HCEC 1CT (cell line): ENCODE measurements around the gene TNRC6B.

Experiments
- DNase-seq: peaks from one replicate; pipeline ENCODE4 v3.0.0-alpha.2; 2017

Gene TNRC6B

GRCh38 chr22:40329466-40329865, 151.7 kb downstream of the TNRC6B start:
- no peak for DNase-seq

DNA sequence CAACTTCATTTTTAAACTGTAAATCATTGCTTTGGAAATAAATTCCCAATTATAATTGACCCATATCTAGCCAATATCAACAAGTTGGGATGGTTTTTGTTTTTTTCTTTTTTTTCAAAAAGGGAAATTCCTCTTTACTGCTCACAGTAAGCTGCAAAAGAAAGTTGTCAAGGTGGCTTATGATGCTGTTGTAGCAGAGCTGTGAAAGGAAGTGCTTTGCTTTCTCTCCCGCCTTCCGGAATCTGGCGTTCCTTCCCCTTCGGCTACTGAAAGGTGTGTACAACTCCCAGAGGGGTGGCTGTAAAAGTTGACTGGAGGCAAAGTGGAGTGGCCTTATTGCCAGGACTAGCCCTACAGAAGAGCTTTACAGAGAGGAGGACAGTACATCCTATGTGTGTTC, 152.4 kb downstream of the TNRC6B start:
- no peak for DNase-seq

GRCh38 chr22:40330615-40331014, 152.9 kb downstream of the TNRC6B start:
- DNase-seq = no peak

- no peak for DNase-seq
Measured at GRCh38 chr22:40331706-40332105, 154.0 kb downstream of the TNRC6B start.

- DNase-seq = no peak
Measured at GRCh38 chr22:40332319-40332781, 154.6 kb downstream of the TNRC6B start.

DNA sequence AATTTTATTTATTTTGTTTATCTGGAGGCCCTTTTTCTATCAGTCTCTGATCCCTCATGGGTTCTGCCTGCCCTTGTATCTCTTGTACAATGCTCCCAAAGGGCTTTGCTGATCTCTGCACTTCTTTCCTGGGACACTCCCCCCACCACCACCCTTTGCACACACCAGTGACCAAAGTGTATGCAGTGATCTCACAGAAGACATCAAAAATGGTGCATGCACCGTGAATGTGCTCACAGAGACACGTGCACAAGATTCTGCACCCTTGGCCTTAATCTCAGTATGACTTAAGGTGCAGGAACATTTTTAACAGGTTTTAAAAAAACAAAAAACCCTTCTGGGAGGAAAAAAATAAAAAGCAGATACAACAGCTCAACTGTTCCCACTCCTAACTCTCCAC, 156.3 kb downstream of the TNRC6B start:
- DNase-seq = no peak

GRCh38 chr22:40334899-40335298, 157.2 kb downstream of the TNRC6B start:
- no peak for DNase-seq

DNA sequence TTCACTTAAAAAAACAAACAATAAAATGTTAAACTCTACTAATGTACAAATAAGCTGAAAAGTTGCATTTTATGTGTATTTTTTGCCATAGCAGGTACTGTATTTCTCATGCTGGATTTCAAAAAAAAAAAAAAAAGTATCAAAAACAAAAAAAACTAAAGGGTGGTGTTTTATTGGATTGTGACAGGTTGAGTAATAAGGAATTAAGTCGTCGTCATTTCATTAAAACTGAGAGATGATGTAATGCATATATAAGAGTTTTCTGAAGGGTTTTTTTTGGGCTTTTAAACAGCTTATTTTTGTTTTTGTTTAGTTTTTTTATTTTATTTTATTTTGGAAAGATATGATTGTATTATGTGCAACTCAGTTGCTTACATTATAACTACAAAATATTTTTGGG, 157.6 kb downstream of the TNRC6B start:
- DNase-seq = no peak

DNA sequence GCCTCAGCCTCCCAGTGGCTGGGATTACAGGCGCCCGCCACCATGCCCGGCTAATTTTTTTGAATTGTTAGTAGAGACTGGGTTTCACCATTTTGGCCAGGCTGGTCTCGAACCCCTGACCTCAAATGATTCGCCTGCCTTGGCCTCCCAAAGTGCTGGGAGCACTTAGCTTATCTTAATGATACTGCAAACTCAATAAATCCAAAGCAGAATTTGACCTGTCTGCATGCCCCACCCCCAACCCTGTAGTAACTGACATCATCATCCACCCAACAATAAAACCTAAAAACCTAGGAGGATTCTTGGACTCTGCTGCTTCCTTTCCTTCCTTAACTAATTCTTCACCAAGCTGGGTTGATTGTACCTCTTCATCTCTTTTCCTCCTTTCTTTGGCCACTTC, 162.3 kb downstream of the TNRC6B start:
- DNase-seq = no peak

- DNase-seq = no peak
Measured at GRCh38 chr22:40341604-40342003, 163.9 kb downstream of the TNRC6B start.

- no peak for DNase-seq
Measured at GRCh38 chr22:40342521-40342920, 164.8 kb downstream of the TNRC6B start.

DNA sequence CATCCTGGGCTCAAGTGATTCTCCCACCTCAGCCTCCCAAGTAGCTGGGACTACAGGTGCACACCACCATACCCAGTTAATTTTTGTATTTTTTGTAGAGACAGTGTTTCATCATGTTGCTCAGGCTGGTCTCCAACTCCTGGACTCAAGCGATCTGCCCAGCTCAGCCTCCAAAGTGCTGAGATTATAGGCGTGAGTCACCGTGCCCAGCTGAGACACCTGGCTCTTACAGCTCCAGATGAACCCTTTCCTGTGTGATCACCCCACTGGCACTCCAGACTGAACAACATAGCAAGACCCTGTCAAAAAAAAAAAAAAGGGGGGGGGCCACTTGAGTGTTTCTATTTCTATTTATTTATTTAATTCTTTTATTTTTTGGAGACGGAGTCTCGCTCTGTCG, 167.5 kb downstream of the TNRC6B start:
- peak; percentile 9 for DNase-seq

GRCh38 chr22:40345815-40346184, 168.1 kb downstream of the TNRC6B start:
- DNase-seq = peak; percentile 35

GRCh38 chr22:40346185-40347118, 168.7 kb downstream of the TNRC6B start, which contains the start of gene ADSL:
ADSL (plus strand) TSS chr22:40346500; CDS start chr22:40346559, 59 bp downstream.
- peak; percentile 83 for DNase-seq

DNA sequence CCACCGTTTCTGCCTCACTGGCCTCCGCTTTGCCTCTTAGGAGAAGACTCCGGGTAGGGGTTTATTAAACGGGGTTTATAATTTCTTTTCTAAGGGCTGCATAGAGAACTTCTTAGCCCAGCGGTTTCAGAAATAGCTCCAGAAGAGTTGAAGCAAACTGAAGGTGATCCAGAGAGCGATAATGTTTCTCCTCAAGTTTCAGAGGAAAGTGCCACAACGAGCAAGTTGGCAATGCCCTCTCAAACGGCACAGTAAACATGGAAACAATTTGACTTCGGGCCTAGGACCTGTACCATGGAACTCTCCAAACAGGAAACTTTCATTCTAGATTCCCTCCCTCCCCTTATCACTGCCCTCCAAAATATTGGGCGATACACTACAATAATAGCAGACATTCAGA, 169.6 kb downstream of the TNRC6B start:
- no peak for DNase-seq

GRCh38 chr22:40348025-40348658, 170.4 kb downstream of the TNRC6B start:
- DNase-seq = peak; percentile 49

DNA sequence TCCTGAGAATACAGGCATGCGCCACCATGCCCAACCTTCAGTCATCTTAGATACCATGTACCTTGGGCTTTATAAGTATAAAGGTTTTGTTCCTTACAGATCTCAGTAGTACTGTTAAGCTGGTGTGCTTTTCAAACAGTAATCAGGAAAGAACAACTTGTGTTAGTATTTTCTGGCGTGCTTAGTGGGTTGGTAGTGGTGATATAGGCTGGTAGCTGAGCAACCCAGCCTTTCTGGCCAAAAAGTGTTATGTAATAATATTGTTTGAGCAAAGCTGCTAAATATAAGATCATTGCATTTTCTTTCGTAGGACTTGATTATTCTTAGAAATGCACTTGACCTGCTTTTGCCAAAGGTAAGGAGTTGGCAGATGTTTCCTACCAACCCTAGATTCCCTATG, 175.0 kb downstream of the TNRC6B start:
- no peak for DNase-seq

- no peak for DNase-seq
Measured at GRCh38 chr22:40361100-40361499, 183.4 kb downstream of the TNRC6B start.

DNA sequence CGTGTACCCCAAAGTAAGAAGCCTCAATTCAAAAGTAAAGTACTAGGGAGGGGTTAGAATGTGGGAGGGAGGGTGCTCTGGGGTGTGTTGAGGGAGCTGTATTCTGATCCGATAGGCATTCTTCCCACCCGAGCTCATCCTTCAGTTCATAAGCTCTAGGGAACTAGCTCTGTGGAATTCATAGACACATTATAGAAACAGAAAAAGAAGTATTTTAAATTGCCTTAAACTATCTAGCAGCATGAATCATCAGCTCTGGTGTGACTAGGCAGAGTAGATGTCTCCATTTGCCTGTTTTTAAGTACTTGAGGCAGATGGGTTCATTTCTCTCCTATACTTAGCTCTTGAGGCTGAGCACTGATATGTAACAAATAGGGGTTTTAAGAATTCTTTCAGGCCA, 185.3 kb downstream of the TNRC6B start:
- peak; percentile 35 for DNase-seq

GRCh38 chr22:40364431-40364830, 186.7 kb downstream of the TNRC6B start:
- no peak for DNase-seq

DNA sequence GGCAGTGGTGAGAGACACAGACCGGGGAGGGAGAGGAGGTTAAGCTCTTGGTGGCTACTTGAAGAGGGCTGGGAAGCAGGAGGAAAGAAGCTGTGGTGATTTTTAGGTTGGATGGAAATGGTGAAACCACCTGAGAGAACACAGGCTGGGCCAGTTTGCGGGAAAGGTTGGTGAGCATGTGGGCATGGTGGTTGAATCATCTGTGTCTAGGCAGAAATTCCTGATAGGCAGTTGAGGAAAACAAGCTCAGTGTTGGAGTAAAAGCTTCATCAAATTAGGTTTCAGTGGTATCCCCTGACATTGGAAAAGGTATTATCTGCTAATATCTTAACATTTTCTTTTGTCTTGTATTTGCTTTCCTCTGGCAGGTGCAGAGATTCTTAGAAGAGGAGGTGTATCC, 188.3 kb downstream of the TNRC6B start:
- DNase-seq = no peak

- DNase-seq = no peak
Measured at GRCh38 chr22:40367342-40367741, 189.6 kb downstream of the TNRC6B start.

- no peak for DNase-seq
Measured at GRCh38 chr22:40368016-40368415, 190.3 kb downstream of the TNRC6B start.

DNA sequence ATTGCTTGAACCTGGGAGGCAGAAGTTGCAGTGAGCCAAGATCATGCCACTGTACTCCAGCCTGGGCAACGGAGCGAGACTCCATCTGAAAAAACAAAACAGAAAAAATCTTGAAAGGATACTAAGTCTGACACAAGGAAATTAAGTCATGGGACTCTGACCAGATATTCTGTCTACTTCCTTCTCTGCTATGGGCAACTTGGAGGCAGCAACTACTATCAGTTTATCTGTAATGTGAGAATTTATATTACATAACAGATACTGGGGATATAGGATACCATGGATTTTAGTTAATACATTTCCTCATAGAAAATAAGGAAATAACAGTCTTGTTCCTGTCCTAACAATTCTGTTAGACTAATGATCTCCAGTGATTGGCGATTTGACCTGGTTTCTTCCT, 191.1 kb downstream of the TNRC6B start:
- DNase-seq = no peak
